ENCODE data around the gene INAFM2.

The INAFM2 gene

DNA sequence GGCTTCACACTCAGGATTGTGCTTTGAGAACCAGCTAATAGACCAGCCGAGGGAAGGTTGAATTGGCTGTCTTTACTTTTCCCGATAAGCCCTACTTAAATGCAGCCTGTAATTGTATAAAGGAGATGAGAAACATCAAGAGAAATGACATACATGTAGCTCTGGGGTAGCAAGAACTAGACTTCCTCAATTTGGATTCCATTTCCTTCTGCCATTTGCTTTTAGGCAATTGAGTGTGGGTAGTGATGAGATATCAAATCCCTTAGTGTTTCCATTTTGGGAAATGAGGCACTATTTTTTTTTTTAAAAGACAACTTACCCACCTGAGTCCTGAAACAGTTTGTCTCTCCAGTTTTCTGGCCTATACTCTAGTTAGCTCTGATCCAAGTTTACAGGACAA is 2.2 kb downstream of the INAFM2 start:
- H3K79me2 ChIP-seq (ENCODE audit: insufficient read depth, low read length), result no peaks in the 10 kb centered on the region
- no peak overlapping the region for H3K4me2 ChIP-seq (ENCODE audit: low read length)
- TF ChIP-seq EZH2 (IDR thresholded peaks at IDR 0.05; ENCODE audit: borderline replicate concordance, low read length), result no peak
- TF ChIP-seq, protein P1, sequence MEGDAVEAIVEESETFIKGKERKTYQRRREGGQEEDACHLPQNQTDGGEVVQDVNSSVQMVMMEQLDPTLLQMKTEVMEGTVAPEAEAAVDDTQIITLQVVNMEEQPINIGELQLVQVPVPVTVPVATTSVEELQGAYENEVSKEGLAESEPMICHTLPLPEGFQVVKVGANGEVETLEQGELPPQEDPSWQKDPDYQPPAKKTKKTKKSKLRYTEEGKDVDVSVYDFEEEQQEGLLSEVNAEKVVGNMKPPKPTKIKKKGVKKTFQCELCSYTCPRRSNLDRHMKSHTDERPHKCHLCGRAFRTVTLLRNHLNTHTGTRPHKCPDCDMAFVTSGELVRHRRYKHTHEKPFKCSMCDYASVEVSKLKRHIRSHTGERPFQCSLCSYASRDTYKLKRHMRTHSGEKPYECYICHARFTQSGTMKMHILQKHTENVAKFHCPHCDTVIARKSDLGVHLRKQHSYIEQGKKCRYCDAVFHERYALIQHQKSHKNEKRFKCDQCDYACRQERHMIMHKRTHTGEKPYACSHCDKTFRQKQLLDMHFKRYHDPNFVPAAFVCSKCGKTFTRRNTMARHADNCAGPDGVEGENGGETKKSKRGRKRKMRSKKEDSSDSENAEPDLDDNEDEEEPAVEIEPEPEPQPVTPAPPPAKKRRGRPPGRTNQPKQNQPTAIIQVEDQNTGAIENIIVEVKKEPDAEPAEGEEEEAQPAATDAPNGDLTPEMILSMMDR (IDR thresholded peaks at IDR 0.05; ENCODE audit: low read length), result no peak
- no peaks in the 10 kb centered on the region for H3F3A ChIP-seq (ENCODE audit: insufficient read depth, low read length)
- no peaks in the 10 kb centered on the region for H3K36me3 ChIP-seq (ENCODE audit: insufficient read depth, low read length)
- H3K9me3 ChIP-seq (ENCODE audit: low read length), result no peaks in the 10 kb centered on the region
- H3K9ac ChIP-seq (ENCODE audit: low read length), result no peak overlapping the region
- no peaks in the 10 kb centered on the region for H3K9me2 ChIP-seq (ENCODE audit: low read depth, low read length)
- peaks cover 8% of the 10 kb centered on the region for H3K4me1 ChIP-seq (ENCODE audit: insufficient read depth, low read length, severe bottlenecking)
- H3K27ac ChIP-seq (ENCODE audit: low read depth, low read length, poor library complexity, severe bottlenecking), result no peak overlapping the region
- no peak overlapping the region for H3K4me3 ChIP-seq (ENCODE audit: low read depth, low read length, poor library complexity, severe bottlenecking)
- H4K20me1 ChIP-seq (ENCODE audit: insufficient read depth, low read length), result no peaks in the 10 kb centered on the region
- no peak overlapping the region for H2AFZ ChIP-seq (ENCODE audit: low read length)
- no peaks in the 10 kb centered on the region for H3K27me3 ChIP-seq (ENCODE audit: insufficient read depth, low read length)

DNA sequence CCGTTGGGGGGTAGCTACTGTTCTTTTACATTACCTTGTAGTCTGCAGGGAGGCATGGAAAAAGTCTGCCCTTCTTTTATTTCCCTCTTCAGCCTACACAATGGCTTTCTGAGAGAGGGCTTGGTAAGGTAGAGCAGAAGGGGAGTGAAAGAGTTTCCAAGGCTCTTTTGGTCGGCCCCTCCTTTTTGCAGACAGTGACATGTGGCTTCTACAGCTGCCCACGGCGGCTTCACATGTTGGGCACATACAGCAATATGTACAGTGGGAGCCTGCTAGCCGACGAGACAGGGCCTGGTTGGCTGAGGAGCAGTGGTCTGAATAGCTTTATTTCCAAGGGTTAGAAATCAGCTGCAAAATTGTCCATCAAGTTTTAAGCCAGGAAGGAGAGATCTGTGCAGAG is 4.0 kb downstream of the INAFM2 start:
- no peak overlapping the region for H3K4me3 ChIP-seq (ENCODE audit: low read depth, low read length, poor library complexity, severe bottlenecking)

DNA sequence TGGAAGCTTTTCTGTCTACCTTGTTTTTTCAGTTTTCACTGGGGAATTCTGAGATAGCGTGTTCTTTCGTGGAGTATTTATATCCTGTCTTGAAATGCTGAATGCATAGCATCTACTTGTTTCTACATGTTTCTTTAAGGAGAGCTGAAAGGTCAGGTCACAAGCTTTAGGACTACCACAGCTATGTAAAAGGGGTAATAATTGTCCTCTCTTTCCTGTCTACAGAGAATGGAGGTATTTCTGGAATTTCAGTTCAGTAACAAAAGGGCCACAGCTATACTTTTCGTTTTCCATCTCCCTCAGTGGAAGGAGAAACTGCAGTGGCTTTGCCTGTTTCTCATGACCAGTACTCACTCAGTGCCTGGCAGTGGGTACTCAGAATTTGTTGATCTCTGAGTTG is 4.7 kb downstream of the INAFM2 start:
- Histone ChIP-seq H4K20me1 (ENCODE audit: insufficient read depth, low read length) (no peaks in the 10 kb centered on the region), H2AFZ (ENCODE audit: low read length) (no peak overlapping the region), H3K4me3 (ENCODE audit: low read depth, low read length, poor library complexity, severe bottlenecking) (no peak overlapping the region), H3K9ac (ENCODE audit: low read length) (no peak overlapping the region), H3K36me3 (ENCODE audit: insufficient read depth, low read length) (no peaks in the 10 kb centered on the region), H3K9me2 (ENCODE audit: low read depth, low read length) (no peaks in the 10 kb centered on the region), H3K4me1 (ENCODE audit: insufficient read depth, low read length, severe bottlenecking) (no peaks in the 10 kb centered on the region), H3F3A (ENCODE audit: insufficient read depth, low read length) (no peaks in the 10 kb centered on the region), H3K79me2 (ENCODE audit: insufficient read depth, low read length) (no peaks in the 10 kb centered on the region), H3K9me3 (ENCODE audit: low read length) (no peaks in the 10 kb centered on the region), H3K4me2 (ENCODE audit: low read length) (no peak overlapping the region), H3K27me3 (ENCODE audit: insufficient read depth, low read length) (no peaks in the 10 kb centered on the region), H3K27ac (ENCODE audit: low read depth, low read length, poor library complexity, severe bottlenecking) (no peak overlapping the region)
- TF ChIP-seq EZH2 (IDR thresholded peaks at IDR 0.05; ENCODE audit: borderline replicate concordance, low read length), result no peak
- TF ChIP-seq, protein P1 (IDR thresholded peaks at IDR 0.05; ENCODE audit: low read length), result no peak

More for the DNA sequence above, 4.0 kb downstream of the INAFM2 start:
- peaks cover 7% of the 10 kb centered on the region for H3K4me1 ChIP-seq (ENCODE audit: insufficient read depth, low read length, severe bottlenecking)
- no peak for TF ChIP-seq EZH2 (IDR thresholded peaks at IDR 0.05; ENCODE audit: borderline replicate concordance, low read length)
- TF ChIP-seq, protein P1 (IDR thresholded peaks at IDR 0.05; ENCODE audit: low read length), result no peak
- no peak overlapping the region for H3K4me2 ChIP-seq (ENCODE audit: low read length)
- H3K27ac ChIP-seq (ENCODE audit: low read depth, low read length, poor library complexity, severe bottlenecking), result no peak overlapping the region
- H2AFZ ChIP-seq (ENCODE audit: low read length), result no peak overlapping the region
- no peaks in the 10 kb centered on the region for H3K36me3 ChIP-seq (ENCODE audit: insufficient read depth, low read length)
- H3K9me2 ChIP-seq (ENCODE audit: low read depth, low read length), result no peaks in the 10 kb centered on the region
- H3K79me2 ChIP-seq (ENCODE audit: insufficient read depth, low read length), result no peaks in the 10 kb centered on the region
- H3F3A ChIP-seq (ENCODE audit: insufficient read depth, low read length), result no peaks in the 10 kb centered on the region
- H3K9ac ChIP-seq (ENCODE audit: low read length), result no peak overlapping the region
- no peaks in the 10 kb centered on the region for H3K9me3 ChIP-seq (ENCODE audit: low read length)
- no peaks in the 10 kb centered on the region for H3K27me3 ChIP-seq (ENCODE audit: insufficient read depth, low read length)
- no peaks in the 10 kb centered on the region for H4K20me1 ChIP-seq (ENCODE audit: insufficient read depth, low read length)

All from OCI-LY1 (cell line).